ENCODE results near the gene LYVE1.

The LYVE1 gene

GRCh38 chr11:10522921-10523320, 45.5 kb downstream of the LYVE1 start:
- DNase-seq (ENCODE audit: low spot score) = no peak

DNA sequence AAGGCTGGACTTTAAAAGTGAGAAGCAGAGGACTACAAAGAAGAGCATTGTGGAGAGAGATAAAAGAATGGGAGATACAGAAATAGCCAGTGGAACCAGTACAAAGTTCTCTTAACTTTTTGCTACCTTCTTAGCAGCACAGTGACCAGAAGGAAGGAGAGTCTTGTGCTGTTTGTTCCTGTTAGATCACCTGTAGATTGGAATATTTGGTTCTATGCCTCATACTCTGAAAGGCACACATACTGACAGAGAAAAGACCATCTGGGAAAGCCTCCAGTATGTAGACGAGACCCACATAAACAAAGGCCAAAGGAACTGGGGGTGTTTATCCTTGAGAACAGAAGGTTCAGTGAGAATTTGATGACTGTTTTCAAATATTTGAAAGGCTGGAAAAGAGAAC, 46.2 kb downstream of the LYVE1 start:
- no peak for DNase-seq (ENCODE audit: low spot score)

DNA sequence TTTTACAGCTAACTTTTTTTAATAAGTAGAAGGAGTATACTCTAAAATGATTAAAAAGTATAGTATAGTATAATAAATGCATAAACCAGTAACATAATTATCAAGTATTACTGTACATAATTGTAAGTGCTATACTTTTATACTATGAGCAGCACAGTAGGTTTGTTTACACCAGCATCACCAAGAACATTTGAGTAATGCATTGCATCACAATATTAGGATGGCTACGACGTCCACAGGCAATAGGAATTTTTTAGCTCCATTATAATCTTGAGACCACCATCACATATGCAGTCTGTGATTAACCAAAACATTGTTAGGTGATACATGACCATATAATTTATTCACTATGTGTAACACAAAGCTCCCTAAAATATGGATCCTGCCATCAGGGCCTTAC, 47.9 kb downstream of the LYVE1 start:
- DNase-seq (ENCODE audit: low spot score) = no peak

DNA sequence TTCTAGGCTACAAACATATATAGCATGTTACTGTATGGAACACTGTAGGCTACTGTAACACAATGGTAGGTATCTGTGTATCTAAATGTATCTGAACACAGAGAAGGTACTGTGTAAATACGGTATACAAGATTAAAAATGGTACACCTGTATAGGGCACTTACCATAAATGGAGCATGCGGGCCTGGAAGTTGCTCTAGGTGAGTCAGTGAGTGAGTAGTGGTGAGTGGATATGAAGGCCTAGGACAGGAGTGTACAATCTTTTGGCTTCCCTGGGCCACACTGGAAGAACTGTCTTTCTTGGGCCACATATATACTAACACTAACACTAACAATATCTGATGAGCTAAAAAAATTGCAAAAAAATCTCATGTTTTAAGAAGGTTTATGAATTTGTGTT, 48.8 kb downstream of the LYVE1 start:
- DNase-seq (ENCODE audit: low spot score) = no peak

DNA sequence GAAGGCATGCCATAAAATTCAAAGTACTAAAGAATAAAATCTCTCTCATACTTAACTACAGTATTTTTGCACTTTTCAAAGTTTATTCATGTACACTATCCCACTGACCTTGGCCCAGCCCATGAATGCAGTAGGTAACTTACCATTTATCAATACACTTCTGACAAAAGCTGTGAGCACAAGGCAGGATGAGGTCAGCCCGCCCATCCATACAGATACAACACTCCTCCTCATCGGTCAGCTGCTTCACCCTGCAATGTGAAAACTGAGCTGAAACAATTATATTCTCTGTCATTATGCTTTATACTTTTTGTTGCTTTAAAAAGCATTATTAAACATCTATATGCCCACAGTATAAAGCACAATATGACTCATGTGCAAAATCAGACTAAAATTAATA, 49.6 kb downstream of the LYVE1 start:
- DNase-seq (ENCODE audit: low spot score) = no peak

GRCh38 chr11:10518123-10518522, 50.3 kb downstream of the LYVE1 start:
- no peak for DNase-seq (ENCODE audit: low spot score)

DNA sequence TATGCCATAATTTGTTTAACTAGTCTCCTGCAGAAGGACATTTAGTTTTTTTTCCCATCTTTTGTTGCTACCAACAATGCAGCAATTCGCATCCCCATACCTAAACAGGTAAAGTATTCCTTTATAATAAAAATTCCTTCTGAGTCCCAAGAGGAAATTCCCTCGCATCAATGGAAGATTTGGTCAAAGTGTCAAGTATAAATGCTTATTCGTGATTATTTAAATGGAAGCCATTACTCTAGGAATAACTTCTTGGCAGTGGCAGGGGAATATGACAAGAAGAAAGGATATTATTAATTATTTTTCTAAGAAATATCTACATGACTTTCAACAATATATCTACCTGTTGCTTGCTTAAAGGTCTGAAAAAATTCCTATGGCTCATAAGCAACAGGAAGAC, 53.0 kb downstream of the LYVE1 start:
- DNase-seq (ENCODE audit: low spot score) = no peak

DNA sequence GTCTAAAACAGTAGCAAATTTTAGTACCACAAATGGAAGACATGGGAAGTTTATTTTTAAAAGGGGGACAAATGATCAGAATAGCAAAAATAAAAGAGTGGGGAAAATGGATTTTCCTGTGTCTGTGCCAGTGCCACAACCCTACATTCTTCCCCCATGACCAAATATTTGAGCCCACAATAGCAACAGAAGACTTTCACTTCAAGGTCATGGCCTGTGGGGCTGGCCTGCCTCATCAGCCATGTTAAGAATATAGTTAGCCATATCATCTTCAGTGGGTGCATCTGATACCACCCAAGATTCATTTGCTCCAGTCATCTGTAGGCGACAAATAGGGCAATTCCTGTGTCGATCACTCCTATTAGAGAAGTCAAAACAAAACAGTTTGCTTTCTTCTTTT, 53.8 kb downstream of the LYVE1 start:
- no peak for DNase-seq (ENCODE audit: low spot score)

GRCh38 chr11:10514202-10514601, 54.3 kb downstream of the LYVE1 start:
- DNase-seq (ENCODE audit: low spot score) = no peak

DNA sequence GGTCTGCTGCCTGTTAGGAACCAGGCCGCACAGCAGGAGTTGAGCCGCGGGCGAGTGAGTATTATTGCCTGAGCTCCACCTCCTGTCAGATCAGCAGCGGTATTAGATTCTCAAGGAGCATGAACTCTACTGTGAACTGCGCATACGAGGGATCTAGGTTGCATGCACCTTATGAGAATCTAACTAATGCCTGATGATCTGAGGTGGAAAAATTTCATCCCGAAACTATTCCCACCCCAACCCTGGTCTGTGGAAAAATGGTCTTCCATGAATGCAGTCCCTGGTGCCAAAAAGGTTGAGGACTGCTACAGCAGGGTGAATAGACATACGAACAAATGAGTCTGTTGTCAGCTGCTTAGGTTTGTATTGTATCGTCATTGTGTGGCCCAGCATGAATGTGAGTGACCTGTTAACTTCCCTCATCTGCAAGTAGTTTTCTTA, 57.3 kb downstream of the LYVE1 start:
- DNase-seq (ENCODE audit: low spot score) = no peak
